PFSK-1 (cell line): Measurements from ENCODE around the gene IL1R2.

Experiments used
- FOXP2 ChIP-seq: optimal IDR thresholded peaks from 2 replicates; pipeline ENCODE3; 2011; ENCODE audit warnings: borderline replicate concordance, control low read depth, inconsistent platforms; ENCODE audit not compliant: insufficient read depth; ENCODE audit errors: extremely low read length, extremely low read depth
- POLR2AphosphoS5 ChIP-seq: IDR thresholded peaks from 2 replicates; pipeline ENCODE4 v1.6.1; 2012; ENCODE audit warnings: low read depth, mild to moderate bottlenecking, control low read depth, low read length, moderate library complexity
- SIN3A ChIP-seq: IDR thresholded peaks from 2 replicates; pipeline ENCODE4 v1.6.1; 2012; ENCODE audit warnings: mild to moderate bottlenecking, low read length, moderate library complexity, borderline replicate concordance; ENCODE audit not compliant: insufficient read depth
- TAF1 ChIP-seq: IDR thresholded peaks from 2 replicates; pipeline ENCODE4 v1.6.1; 2012; ENCODE audit warnings: low read length, control low read depth, borderline replicate concordance; ENCODE audit not compliant: insufficient read depth
- TF ChIP-seq, protein P1 (sequence below), 2 experiments: IDR thresholded peaks; 2 replicates each; pipeline versions ENCODE4 v1.6.1 to v1.8.0; 2011 to 2012; ENCODE audit warnings: low read depth in 2 of 2, low read length in 2 of 2, control low read depth in 1 of 2, inconsistent platforms in 1 of 2, mild to moderate bottlenecking in 1 of 2, moderate library complexity in 1 of 2; ENCODE audit not compliant: insufficient read depth in 1 of 2

DNA sequence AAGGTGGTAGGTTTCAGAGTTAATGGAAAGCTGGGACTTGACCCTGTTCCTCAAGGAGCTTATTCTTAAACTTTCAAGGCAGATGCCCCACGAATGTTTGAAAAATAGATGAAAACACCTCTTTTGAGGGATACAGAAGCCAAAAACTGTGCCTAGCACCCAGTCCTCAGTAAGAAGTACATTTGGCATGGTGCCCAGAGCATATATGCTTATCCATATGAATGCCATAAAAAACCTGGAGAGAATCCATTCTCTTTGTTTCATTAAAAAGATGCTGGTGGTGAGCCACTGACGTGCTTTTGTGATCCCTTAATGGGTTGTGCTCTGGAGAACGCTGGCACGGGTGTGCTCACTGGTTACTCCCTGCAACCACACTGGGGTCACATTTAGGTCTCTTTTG, 69.0 kb downstream of the IL1R2 start:
- no peak for TF ChIP-seq TAF1
- TF ChIP-seq FOXP2 = no peak
- no peak for TF ChIP-seq SIN3A
- TF ChIP-seq POLR2AphosphoS5 = no peak
- TF ChIP-seq, protein P1, sequence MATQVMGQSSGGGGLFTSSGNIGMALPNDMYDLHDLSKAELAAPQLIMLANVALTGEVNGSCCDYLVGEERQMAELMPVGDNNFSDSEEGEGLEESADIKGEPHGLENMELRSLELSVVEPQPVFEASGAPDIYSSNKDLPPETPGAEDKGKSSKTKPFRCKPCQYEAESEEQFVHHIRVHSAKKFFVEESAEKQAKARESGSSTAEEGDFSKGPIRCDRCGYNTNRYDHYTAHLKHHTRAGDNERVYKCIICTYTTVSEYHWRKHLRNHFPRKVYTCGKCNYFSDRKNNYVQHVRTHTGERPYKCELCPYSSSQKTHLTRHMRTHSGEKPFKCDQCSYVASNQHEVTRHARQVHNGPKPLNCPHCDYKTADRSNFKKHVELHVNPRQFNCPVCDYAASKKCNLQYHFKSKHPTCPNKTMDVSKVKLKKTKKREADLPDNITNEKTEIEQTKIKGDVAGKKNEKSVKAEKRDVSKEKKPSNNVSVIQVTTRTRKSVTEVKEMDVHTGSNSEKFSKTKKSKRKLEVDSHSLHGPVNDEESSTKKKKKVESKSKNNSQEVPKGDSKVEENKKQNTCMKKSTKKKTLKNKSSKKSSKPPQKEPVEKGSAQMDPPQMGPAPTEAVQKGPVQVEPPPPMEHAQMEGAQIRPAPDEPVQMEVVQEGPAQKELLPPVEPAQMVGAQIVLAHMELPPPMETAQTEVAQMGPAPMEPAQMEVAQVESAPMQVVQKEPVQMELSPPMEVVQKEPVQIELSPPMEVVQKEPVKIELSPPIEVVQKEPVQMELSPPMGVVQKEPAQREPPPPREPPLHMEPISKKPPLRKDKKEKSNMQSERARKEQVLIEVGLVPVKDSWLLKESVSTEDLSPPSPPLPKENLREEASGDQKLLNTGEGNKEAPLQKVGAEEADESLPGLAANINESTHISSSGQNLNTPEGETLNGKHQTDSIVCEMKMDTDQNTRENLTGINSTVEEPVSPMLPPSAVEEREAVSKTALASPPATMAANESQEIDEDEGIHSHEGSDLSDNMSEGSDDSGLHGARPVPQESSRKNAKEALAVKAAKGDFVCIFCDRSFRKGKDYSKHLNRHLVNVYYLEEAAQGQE (IDR thresholded peaks at IDR 0.05; ENCODE audit: insufficient read depth in 1 of 2, low read depth in 2 of 2, low read length in 2 of 2) = no peak
